ENCODE data around the gene SPHKAP. TPM values are rescaled to one million over a fixed set of nuclear protein-coding genes. Genes with fewer than 3 reads are reported as not detected.
"Not testable (repeated sequence)": the region's sequence is repeated elsewhere in the genome, so short reads cannot be mapped to it uniquely, and the experiment has no call there.

Gene SPHKAP
- total RNA-seq, 4 donors from 2014 or later = not detected

DNA sequence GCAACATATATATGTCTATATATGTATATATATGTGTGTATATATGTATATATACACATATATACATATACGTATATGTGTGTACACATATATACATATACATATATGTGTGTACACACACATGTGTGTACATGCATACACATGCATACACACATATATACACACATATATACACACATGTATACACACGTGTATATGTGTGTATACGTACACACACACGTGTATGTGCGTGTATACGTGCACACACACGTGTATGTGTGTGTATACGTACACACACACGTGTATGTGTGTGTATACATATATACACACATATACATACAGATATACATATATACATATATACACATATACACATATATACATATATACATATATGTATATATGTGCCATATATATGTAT, 89.4 kb downstream of the SPHKAP start:
- Histone ChIP-seq H3K9me3 (peaks cover 0 to 4% (median 0%) of the 10 kb centered on the region in 4 donors), H3K4me1 (no peaks in the 10 kb centered on the region), H3K27ac (no peak overlapping the region), H3K27me3 (no peaks in the 10 kb centered on the region), H3K36me3 (no peaks in the 10 kb centered on the region), H3K4me3 (no peak overlapping the region)
- TF ChIP-seq CTCF (IDR thresholded peaks at IDR 0.05) (no peak), POLR2A (IDR thresholded peaks at IDR 0.05) (no peak)
- no peak for DNase-seq

- Histone ChIP-seq H3K36me3 (no peaks in the 10 kb centered on the region), H3K27me3 (no peaks in the 10 kb centered on the region), H3K4me3 (no peak overlapping the region), H3K4me1 (no peaks in the 10 kb centered on the region), H3K27ac (no peak overlapping the region), H3K9me3 (peaks cover 0 to 4% (median 0%) of the 10 kb centered on the region in 4 donors)
- no peak for TF ChIP-seq CTCF (IDR thresholded peaks at IDR 0.05)
- TF ChIP-seq POLR2A (IDR thresholded peaks at IDR 0.05) = no peak
- no peak for DNase-seq
These were observed 94.9 kb downstream of the SPHKAP start for GRCh38 chr2:228086561-228086960.

GRCh38 chr2:228084717-228085116, 96.8 kb downstream of the SPHKAP start:
- no peak overlapping the region for H3K4me3 ChIP-seq
- H3K9me3 ChIP-seq = peaks cover 0 to 4% (median 0%) of the 10 kb centered on the region in 4 donors
- TF ChIP-seq CTCF (IDR thresholded peaks at IDR 0.05) (no peak), POLR2A (IDR thresholded peaks at IDR 0.05) (no peak)
- no peak overlapping the region for H3K27ac ChIP-seq
- no peak for DNase-seq
- H3K36me3 ChIP-seq = no peaks in the 10 kb centered on the region
- H3K27me3 ChIP-seq = no peaks in the 10 kb centered on the region
- H3K4me1 ChIP-seq = no peaks in the 10 kb centered on the region

DNA sequence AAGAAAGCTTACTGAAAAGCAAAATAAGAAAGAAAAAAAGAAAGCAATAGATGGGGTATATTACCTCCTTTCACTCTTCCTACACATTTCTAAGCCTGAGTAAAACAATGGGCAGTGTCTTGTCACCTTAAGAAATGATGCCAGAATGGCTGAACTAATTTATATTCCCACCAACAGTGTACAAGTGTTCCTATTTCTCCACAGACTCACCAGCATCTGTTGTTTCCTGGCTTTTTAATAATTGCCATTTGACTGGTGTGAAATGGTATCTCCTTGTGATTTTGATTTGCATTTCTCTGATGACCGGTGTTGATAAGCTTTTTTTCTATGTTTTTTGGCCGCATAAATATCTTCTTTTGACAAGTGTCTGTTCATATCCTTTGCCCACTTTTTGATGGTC, 98.4 kb downstream of the SPHKAP start:
- Histone ChIP-seq H3K4me1 (no peaks in the 10 kb centered on the region), H3K27me3 (no peaks in the 10 kb centered on the region), H3K4me3 (no peak overlapping the region), H3K27ac (no peak overlapping the region), H3K36me3 (no peaks in the 10 kb centered on the region), H3K9me3 (no peaks in the 10 kb centered on the region)
- TF ChIP-seq CTCF (IDR thresholded peaks at IDR 0.05) (no peak), POLR2A (IDR thresholded peaks at IDR 0.05) (no peak)
- DNase-seq = no peak

GRCh38 chr2:228082571-228082970, 98.9 kb downstream of the SPHKAP start:
- Histone ChIP-seq H3K27me3 (no peaks in the 10 kb centered on the region), H3K27ac (no peak overlapping the region), H3K36me3 (no peaks in the 10 kb centered on the region), H3K4me3 (no peak overlapping the region), H3K4me1 (no peaks in the 10 kb centered on the region), H3K9me3 (no peaks in the 10 kb centered on the region)
- DNase-seq = no peak
- no peak for TF ChIP-seq CTCF (IDR thresholded peaks at IDR 0.05)
- TF ChIP-seq POLR2A (IDR thresholded peaks at IDR 0.05) = no peak

DNA sequence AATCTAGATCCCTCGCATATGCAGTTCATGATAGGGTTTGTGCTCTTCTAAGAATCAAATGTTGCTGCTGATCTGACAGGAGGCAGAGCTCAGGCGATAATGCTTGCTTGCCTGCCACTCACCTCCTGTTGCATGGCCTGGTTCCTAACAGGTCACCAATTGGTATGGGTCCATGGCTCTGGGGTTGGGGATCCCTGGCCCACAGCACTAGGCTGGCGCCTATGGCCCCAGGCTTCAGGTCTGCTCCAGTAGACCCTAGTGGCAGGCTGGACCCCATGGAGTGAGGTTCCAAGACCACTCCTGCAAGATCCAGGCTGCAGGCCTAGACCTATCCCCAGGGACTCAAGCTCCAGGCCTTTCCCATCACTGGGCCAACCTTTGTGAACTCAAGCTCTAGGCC, 102.3 kb downstream of the SPHKAP start:
- Histone ChIP-seq H3K27me3 (no peaks in the 10 kb centered on the region), H3K4me3 (no peak overlapping the region), H3K4me1 (no peaks in the 10 kb centered on the region), H3K9me3 (no peaks in the 10 kb centered on the region), H3K36me3 (no peaks in the 10 kb centered on the region), H3K27ac (no peak overlapping the region)
- DNase-seq = no peak
- no peak for TF ChIP-seq POLR2A (IDR thresholded peaks at IDR 0.05)
- no peak for TF ChIP-seq CTCF (IDR thresholded peaks at IDR 0.05)

DNA sequence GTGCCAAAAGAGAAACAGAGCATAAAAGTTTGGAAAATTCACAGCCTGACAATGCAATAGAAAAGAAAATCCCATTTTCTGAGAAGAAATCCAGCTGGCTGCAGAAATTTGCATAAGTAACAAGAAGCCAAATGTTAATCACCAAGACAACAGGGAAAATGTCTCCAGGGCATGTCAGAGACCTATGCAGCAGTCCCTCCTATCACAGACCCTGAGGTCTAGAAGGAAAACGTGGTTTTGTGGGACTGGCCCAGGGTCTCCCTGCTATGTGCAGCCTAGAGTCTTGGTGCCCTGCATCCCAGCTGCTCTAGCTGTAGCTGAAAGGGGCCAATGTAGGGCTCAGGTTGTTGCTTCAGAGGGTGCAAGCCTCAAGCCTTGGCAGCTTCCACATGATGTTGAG, 104.8 kb downstream of the SPHKAP start:
- not testable (repeated sequence) for DNase-seq, H3K27me3 ChIP-seq, H3K4me1 ChIP-seq, H3K27ac ChIP-seq, H3K9me3 ChIP-seq, H3K4me3 ChIP-seq, H3K36me3 ChIP-seq

Measured in Peyer's patch (tissue), 4 donors.